Renal cortex interstitium (tissue), 15 donors: Measurements from ENCODE around the gene EFCAB9. TPM values are rescaled to one million over a fixed set of nuclear protein-coding genes. Genes with fewer than 3 reads are reported as not detected.
"Not testable (repeated sequence)": the region's sequence is repeated elsewhere in the genome, so short reads cannot be mapped to it uniquely, and the experiment has no call there.

Experiments
- DNase-seq, 11 donors: peaks; one replicate each; pipeline ENCODE4 v3.0.0-alpha.2; 2013; ENCODE audit warnings: low read depth in 9 of 11, low spot score in 4 of 11; ENCODE audit errors: extremely low read depth in 1 of 11
- long read RNA-seq, 16 experiments: transcript quantifications; one replicate each; lab custom pipeline, GENCODE V29; 2026
- polyA plus RNA-seq, 3 donors: library from polyadenylated mRNA; unstranded; fragments of 120-200 nt; gene quantifications; one replicate each; pipeline ENCODE4 v1.2.1, GENCODE V29; 2013; ENCODE audit not compliant: insufficient read length in 3 of 3

EFCAB9 gene
- not detected for polyA plus RNA-seq
- long read RNA-seq, donor 1, result 0 reads
- long read RNA-seq, donor 2, partial matches to known transcripts, result 8 of 37 reads
- long read RNA-seq, donor 2, other reads (novel, unspliced or antisense), result 29 of 37 reads
- long read RNA-seq, donor 3, result 0 reads
- long read RNA-seq, donor 4, result 0 reads
- long read RNA-seq, donor 5, result 0 reads
- long read RNA-seq, donor 6, result 0 reads
- long read RNA-seq, donor 7, partial matches to known transcripts, result 10 of 10 reads
- long read RNA-seq, donor 7, other reads (novel, unspliced or antisense), result 0 of 10 reads
- long read RNA-seq, donor 8, result 0 reads
- long read RNA-seq, donor 9, result 0 reads
- long read RNA-seq, donor 10, result 0 reads
- long read RNA-seq, donor 11, result 0 reads
- long read RNA-seq, donor 12, result 0 reads
- long read RNA-seq, donor 13, result 0 reads
- long read RNA-seq, donor 14, result 0 reads
- long read RNA-seq, donor 15, result 0 reads
- long read RNA-seq, donor 16, result 0 reads

DNA sequence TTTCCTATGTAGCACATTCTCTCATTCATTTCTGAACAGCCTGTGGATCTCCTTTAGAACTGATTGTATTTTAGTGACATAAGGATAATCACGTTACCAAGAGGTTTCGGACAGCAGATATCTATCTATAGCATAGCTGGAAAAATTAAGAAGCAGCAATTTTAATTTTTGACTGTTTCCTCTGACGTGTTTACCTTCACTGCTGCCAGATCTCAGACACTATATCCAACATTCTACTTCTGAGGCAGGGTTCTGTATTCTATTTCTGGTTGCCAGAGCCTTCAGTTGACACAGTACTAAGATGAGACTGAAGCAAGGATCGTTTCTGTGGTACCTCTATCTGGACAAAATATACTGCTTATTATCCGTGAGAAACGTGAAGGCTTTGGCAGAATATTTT lies at the start of gene EFCAB9:
Gene EFCAB9, plus strand, starts transcription at position 301 of the 400 bp plus-strand sequence. Its CDS starts 1 bp downstream, at position 302.
- no peak for DNase-seq

DNA sequence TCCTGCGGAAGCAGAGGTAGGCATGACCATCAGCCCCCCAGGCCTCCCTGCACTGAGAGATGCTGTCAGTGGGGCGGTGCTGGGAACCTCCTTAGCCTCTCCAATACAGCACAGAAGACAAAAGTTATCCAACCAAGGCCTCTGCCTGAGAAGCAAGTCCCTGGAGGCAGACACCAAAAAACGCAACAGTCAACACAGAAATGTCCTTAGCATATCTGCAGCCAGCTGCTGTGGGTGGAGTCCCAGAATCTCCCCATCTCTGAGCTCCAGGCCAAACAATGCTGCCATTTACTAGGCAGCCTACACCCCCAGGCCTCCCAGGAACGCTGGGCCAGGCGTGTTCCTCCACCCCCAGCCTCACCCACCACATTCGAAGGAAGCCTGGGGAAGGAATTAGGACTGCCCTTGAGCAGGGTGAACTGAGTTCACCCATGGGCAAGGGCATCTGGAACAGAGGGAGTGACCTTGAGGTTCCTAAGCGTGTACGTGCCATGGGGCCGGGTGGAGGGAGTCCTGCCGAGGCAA lies 49.6 kb upstream of the EFCAB9 start:
- no peak for DNase-seq

DNA sequence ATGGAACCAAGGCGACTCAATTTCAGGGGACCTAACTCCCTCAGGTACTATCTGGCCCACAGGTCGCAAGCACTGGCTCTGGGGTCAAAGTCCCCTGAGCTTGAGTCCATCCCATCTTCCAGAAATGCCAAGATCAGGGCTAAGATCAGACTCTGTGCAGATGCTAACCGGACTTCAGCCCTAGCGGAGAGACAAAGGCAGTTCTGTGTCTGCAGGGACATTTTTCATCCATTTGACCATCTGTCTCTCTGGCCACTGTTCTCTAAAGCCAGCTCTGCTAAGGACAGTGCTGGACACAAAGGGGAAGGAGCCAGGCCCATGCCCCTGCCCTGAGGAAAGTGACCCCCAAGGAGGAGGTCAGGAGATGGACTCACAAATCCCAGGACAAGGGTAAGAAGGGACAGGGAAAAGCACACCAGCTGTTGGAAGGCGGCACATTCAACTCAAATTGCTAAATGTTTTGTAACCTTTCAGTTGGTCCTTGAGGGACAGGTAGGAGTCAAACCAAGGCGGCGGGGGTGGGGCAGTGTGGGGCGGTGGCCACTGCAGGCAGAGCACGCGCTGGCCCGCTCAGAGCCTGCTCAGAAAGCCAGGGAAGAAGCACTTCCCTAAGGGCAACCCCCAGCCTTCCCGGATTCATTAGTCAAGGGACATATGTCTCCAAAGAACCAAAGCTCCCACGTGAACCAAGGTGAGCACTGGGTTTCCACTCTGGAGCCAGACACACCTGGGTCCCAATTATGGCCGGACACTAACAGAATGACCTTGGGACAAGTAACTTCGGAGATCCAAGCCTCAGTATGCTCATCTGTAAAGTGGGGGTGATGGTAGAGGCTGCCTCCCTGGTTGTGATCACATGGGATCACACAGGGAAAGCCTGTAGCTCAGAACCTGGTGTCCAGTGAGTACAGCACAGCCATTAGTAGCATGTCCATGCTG lies 48.8 kb upstream of the EFCAB9 start:
- no peak for DNase-seq

DNA sequence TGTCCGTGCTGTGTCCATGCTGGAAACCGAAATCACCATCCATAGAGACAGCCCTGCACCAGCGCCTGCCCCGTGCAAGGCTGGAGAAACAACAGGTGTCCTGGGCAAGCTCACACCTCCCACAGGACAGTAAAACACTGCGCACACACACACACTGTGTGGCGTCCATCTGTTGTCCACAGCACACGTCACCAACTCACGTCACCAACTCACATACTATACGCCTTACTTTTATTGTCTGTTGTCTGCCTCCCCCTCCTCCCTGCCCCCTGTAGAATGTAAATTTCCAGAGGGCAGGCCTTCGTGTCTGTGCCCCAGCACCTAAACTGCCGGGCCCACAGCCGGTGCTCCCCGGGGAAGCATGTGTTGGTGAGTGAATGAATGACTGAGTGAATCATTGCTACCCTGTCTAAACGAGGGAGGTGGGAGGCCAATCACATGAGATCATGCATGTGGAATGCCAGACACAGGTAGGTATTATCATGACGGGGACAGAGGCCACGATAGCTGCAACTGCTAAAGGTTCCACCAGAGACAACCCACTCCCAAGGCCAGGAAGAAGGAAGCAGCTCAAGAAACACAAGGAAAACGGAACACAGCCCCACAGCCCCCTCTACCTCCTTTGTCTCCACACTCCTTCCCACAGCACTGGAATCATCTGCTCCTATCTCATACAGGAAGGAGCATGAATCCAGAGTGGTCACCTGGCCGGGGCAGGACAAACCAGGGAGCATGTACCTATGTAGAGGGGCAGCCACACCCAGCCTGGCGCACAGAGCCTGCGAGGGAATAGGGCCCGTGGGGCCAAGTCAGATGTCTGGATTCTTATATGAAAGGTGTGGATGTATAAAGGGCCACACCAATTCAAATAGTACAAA lies 47.9 kb upstream of the EFCAB9 start:
- DNase-seq, result no peak

DNA sequence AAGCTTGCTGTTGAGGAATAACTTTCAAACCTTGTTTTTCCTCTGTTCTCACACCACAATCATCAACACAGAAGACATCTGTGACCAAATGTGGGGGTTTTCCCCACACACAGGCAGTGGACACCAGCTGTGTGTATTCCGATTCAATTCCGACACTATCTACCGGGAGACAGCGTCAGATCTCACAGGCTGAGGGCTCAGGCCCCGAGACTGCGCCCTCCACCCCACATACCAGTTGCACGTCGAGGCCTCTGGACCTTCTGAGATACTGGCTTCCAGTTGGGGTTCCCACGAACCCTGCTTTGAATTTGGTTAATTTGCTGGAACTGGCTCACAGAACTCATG lies 47.3 kb upstream of the EFCAB9 start:
- DNase-seq, result no peak

DNA sequence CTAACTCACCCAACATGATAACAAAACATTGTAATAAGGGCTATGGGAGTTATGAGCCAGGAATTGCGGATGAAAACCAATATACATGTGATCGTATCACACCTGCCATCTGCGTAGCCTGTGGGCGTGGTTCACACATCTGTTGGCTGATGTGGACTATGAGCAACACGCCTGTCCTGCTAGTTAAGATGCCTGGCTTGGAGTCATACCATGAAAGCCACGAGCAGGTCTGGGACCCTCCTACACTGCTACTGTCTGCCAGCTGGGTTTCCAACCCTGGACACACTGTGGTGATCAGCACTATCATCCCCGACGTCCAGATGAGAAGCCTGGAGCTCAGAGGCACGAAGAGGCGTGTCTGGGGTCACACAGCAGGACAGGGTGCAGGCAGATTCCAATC lies 46.1 kb upstream of the EFCAB9 start:
- no peak for DNase-seq

DNA sequence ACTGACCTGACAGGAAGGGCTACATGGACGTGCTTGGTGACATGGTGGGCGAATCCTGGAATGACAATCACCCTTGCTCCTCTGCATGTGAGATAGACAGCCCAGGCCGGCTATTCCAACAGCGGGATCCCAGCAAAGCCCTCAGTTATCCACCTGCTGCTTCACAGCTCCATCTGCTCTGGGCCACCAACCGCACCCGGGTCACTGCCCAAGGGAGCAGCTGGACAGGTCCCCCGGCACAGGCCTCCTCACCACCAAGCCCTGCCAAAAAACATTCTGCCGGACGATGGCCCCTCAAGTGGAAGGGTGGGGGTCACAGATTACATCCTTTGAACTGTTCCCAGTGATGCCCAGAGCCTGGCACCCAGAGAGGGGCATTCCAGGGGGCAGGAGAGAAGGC lies 45.6 kb upstream of the EFCAB9 start:
- no peak for DNase-seq

- DNase-seq, result no peak
These were observed 44.9 kb upstream of the EFCAB9 start for GRCh38 chr5:172149073-172149472.

GRCh38 chr5:172149481-172149880 lies 44.5 kb upstream of the EFCAB9 start:
- DNase-seq, result not testable (repeated sequence)

GRCh38 chr5:172150514-172151425 lies 43.2 kb upstream of the EFCAB9 start:
- DNase-seq, result no peak

- DNase-seq, result no peak
These were observed 42.2 kb upstream of the EFCAB9 start for GRCh38 chr5:172151661-172152210.

DNA sequence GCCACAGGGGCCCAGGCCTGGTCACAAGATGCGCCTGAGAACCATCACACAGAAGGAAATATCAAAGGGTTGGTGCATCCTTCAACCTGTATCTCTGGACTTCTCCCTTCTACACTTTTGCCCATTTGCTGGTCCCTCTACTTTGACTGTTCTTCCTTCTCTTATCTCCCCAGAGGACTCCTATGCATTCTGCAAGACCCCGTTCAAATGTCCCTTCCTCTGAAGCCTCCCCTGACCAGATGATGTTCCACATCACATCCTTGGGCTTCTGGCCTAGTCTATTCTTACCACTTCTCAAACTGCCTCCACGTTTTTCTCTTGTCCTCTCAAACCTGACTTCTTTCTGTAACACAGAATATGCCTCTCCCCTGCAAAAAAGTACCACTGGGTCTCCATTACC lies 40.3 kb upstream of the EFCAB9 start:
- DNase-seq, result no peak

GRCh38 chr5:172155101-172155500 lies 38.9 kb upstream of the EFCAB9 start:
- DNase-seq, result not testable (repeated sequence)

DNA sequence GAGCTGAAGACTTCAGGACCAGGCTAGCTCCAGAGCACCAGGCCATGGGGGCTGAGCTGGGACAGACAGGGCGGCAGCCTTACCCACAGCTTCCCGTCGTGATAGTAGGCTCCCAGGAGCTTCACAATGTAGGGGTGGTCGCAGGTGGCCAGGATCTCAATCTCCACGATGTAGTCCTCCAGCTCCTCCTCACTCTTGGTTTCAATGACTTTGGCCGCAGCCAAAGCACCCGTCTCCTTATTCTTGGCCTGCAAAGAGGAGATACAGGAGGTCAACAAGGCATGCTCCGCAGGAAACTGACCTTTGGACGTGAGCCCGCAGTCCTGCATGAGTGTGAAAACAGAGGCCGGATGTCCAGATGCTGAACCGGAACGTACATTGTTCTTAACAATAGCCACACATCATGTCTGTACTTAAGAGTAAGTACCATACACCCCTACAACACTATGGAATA lies 37.4 kb upstream of the EFCAB9 start:
- DNase-seq, result no peak

DNA sequence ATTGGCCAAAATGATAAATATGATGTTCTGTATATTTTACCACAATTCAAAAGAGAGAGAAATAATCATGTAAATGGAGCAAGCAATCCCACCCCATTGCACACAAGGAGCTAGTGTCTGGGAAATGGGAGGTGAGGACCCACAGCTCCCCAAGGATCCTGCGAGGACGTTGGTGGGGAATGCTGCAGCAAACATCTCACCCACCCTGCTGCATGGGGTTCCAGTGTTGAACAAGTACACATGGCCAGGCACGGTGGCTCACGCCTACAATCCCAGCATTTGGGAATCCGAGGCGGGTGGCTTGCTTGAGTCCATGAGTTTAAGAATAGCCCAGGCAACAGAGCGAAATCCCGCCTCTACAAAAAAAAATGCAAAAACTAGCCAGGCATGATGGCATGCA lies 35.0 kb upstream of the EFCAB9 start:
- DNase-seq, result no peak

- DNase-seq, result no peak
These were observed 33.5 kb upstream of the EFCAB9 start for GRCh38 chr5:172160506-172160905.

DNA sequence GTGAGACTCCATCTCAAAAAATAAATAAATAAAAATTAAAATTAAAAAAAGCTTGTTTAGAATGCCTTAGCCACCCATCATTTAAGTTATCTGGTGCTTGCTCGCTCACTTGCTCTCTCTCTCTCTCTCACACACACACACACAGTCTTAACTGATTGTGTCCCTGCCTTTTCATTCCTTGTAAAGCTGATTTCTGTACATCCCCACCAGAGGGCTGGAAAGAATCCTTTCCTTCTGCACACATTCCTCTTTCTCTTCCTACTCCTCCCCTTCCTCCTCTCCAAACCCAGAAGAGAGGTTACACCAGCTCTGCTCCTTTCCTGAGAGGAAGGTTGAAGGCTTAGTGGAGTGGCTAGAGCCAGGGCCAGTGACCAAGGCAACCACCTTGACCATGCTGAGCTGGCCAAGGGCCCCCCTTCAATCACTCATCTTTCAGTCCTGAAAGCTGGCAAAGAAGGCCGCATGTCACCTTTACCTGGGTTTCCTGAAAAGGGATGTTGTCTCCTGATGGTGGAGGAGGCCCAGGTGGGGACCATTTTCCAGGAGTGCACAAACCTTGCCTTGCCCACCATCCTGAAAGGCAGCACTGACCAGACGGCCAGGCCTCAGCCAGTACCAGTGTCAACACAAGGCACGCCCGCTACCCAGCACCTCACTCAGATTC lies 31.5 kb upstream of the EFCAB9 start:
- DNase-seq, result no peak
